ENCODE measurements around the gene TDRD7.

Gene TDRD7

GRCh38 chr9:97510797-97511654 is 99.1 kb downstream of the TDRD7 start:
- DNase-seq: no peak

DNA sequence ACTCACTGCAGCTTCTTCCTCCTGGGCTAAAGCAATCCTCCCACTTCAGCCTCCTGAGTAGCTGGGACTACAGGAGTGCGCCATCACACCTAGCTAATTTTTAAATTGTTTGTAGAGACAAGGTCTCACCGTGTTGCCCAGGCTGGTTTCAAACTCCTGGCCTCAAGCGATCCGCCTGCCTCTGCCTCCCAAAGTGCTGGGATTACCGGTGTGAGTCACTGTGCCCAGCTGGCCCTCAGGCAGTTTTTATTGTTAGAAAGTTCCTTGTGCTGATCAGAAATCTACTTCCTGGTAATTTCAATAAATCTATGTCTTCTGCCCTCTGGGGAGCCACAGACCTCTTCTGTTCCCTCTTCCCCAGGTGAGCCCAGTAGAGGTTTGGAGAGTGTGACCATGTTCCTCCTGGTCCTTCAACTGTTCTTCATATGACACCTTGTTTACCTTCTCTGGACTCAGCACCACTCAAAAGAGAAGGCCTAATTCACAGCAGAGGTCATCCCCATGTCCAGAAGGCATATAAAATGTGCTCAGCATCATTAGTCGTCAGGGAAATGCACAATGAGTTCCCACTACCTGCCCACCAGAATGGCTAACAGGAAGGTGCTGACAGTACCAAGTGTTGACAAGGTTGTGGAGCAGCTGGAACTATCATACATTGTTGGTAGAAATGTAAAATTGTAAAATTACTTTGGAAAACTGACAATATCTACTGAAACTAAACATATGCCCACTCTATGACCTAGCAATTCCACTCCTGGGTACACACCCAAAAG is 99.9 kb downstream of the TDRD7 start:
- DNase-seq: no peak

GRCh38 chr9:97512966-97513560 is 101.2 kb downstream of the TDRD7 start:
- no peak for DNase-seq

- DNase-seq: no peak
These were observed 102.6 kb downstream of the TDRD7 start for GRCh38 chr9:97514531-97514930.

DNA sequence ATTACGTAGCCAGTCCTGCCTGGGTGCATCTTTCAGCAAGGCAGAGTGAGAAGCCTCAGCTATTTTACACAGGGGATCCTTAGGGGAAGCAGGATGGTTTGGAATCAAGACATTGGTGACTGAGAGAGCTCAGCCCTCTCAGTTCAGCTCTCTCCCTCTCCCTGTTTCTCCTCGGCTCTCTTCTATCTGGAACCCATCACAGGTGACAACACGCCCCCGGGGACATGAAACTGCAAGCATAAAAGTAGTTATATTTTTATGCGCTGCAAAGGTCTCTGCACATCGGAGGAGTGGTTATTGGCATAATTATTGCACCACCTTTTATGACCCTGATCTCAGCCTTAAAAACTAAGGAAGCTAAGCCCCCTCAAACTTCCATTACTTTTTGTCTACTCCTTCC is 103.8 kb downstream of the TDRD7 start:
- no peak for DNase-seq

- no peak for DNase-seq
These were observed 104.2 kb downstream of the TDRD7 start for GRCh38 chr9:97516111-97516510.

DNA sequence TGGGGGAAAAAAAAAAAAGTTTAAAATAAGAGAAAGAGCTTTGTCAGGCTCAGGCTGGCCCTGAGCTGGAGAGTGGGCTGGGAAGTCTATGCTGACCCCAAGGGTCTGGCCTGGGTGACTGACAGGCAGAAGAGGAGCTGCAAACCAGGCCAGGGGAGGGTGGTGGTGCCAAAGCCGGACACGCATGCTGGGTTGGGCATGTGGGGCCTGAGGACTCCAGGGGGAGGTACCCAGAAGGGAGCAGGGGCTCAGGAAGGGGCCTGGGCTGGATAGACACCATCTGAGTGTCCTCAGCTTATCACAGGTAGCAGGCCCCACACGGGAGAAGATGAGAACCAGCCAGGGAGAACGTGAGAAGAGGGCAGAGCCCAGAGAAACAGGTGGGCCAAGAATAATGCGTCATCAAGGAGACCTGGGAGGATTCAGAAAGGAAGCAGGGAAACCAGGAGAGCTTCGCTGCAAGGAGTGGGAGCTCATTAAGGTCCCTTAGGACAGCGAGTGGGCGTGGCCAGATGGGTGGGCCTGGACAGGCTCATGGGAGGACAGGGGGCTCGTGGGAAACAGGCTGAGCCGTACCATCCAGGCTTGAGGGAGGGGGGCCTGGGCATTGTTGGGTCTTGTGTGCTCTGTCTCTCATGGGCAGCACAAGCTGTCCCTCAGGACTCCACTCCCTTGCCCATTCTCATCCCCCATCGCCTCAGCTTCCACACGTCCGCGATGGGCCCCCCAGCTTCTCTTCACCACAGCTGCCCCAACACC is 105.6 kb downstream of the TDRD7 start:
- no peak for DNase-seq

GRCh38 chr9:97518166-97518908 is 106.4 kb downstream of the TDRD7 start:
- no peak for DNase-seq

- DNase-seq: no peak
These were observed 107.0 kb downstream of the TDRD7 start for GRCh38 chr9:97518909-97519307.

DNA sequence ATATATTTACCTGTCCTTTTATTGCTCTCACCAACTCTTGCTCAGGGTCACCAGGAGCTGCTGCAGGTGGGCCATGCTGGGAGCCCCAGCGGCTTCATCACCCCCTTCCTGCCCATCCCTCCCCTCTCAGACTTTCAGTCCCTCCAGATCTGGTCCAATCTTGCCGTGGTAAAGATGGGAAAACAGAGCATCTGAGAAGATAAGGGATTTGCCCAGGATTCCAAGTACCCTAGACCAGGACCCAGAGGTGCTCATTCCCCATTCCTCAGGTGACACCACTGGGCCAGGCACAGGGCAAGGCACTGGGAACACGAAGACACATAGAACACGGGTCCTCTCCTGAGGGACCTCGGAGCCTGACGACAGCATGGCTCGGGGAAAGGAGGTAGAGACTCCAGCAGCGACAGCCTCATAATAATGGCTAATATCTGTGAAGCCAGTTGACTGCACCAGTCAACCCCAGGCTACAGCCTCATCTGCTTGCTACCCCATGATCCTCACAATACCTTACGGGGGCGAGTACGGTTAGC is 107.6 kb downstream of the TDRD7 start:
- DNase-seq: no peak

DNA sequence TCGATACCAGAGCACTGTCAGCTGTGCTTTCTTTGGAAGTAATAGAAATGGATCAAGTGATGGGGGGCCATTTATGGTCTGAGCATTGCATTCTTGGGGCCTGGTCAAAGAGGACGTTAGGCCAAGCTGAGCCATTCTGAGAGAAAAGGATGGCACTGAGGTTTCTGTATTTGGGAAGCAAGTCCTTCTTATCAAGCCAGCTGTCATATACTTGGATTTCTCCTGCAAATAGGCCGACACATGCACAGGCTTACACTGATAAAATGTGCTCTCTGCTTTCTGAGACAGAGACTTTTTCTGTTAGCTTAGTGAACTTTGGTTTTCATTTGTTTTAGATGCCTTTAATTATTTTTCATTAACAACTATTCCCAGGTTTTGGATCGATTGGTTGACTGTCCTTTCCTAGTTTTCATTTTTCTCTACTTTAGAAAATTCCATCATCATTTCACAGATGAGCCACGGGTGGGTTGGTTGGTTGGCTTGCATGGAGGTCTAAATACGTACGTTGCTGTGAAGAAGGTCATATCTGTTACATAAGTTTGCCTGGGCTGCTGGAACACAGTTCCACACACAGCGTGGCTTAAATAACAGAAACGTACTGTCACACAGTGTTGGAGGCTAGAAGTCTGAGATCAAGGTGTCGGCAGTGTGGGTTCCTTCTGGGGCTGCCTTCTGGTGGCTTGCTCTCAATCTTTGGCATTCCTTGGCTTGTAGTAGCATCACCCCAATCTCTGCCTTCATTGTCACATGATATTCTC is 109.9 kb downstream of the TDRD7 start:
- DNase-seq: no peak

- no peak for DNase-seq
These were observed 112.5 kb downstream of the TDRD7 start for GRCh38 chr9:97524424-97524823.

DNA sequence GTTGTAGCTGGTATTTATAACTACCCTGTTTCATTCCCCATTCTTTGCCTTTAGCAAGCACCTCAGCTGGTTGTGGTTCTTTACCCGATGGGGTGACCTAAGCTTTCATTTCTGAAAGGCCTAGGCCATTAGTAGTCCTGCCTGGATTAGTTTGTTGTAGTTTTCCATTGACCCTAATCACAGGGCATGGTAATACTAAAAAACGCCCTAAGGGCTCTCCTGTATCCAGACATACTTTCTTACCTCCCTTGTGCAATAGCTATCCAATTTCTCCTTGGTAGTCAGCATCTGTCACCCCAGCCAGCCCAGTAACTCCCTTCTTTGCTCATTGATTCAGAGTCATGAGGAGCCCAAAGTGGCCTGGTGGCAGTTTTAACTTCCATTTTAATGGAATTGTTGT is 113.6 kb downstream of the TDRD7 start:
- no peak for DNase-seq

- no peak for DNase-seq
These were observed 115.1 kb downstream of the TDRD7 start for GRCh38 chr9:97526895-97527575.

- no peak for DNase-seq
These were observed 116.0 kb downstream of the TDRD7 start for GRCh38 chr9:97527626-97528528.

GRCh38 chr9:97528529-97529230 is 116.8 kb downstream of the TDRD7 start:
- no peak for DNase-seq

- no peak for DNase-seq
These were observed 117.6 kb downstream of the TDRD7 start for GRCh38 chr9:97529363-97530076.

DNA sequence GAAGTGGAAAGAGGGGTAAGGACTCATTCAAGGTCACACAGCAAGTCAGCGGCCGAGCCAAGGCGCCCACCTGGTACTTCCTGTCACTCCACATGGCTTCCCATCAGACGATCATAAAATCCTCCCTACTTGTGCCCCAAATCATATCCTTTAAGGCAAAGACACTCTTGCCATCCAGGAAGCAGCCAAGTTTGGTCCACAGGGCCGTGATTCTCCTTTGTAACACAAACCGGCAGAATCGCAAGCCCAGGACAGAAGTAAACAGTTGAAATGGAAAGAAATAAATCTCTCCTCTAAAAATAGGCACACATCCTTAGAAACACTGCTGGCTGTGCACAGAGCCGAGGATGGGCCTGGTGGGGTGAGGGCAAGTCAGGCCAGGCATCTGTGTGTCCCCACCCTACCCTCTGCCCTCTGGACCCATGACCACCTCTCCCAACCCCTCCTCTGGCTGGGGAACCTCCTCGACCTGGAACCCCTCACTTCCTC is 120.0 kb downstream of the TDRD7 start:
- no peak for DNase-seq

Measured in RPMI8226 (cell line).